ENCODE data around the gene ROGDI.

The ROGDI gene

DNA sequence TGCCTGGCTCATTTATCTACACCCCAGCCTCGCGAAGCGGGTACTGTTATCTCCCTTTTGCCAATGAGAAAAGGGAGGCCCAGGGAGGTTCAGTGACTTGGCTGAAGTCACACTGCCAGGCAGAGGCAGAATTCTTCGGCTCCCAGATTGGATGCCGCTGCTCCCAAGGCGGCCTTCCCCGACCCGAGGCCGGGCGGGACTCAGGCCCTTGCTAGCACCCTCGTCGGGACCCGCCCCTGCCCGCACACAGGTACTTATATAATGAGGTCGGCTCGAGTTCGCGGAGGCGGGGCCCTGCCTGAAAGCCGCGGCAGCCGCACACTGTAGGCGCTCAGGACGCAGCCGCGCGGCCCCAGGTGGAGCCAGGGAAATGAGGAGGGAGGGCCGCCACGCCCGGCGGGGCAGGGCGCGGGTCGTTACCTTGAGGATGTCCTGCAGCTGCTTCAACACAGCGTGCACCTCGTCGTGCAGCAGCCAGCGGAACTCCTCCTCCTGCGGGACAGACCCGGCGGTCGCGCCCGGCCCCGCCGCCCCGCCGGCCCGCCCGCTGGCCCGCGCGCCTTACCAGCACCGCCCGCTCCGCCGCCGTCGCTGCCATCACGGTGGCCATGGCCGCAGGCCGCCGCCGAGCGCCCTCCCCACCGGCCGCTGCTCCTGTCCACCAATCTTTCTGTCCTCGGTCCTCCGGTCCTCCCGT is at the start of gene ROGDI:
ROGDI (minus strand) TSS at position 672 of the 697 bp plus-strand sequence; CDS start at position 610, 62 bp downstream.
- peak within 1 kb of the TSS; percentile 31 for H3K27ac ChIP-seq (ENCODE audit: low read depth, low read length, poor library complexity, severe bottlenecking)
- peaks cover 12% of the 10 kb centered on the region for H3K36me3 ChIP-seq (ENCODE audit: insufficient read depth, low read length)
- H3K4me3 ChIP-seq (ENCODE audit: low read depth, low read length, poor library complexity, severe bottlenecking) = peak within 1 kb of the TSS; percentile 80
- no peaks in the 10 kb centered on the region for H4K20me1 ChIP-seq (ENCODE audit: insufficient read depth, low read length)
- no peak within 1 kb of the TSS for H2AFZ ChIP-seq (ENCODE audit: low read length)
- H3K79me2 ChIP-seq (ENCODE audit: insufficient read depth, low read length) = no peaks in the 10 kb centered on the region
- peak within 1 kb of the TSS; percentile 85 for H3K4me2 ChIP-seq (ENCODE audit: low read length)
- H3K9me2 ChIP-seq (ENCODE audit: low read depth, low read length) = no peaks in the 10 kb centered on the region
- TF ChIP-seq CTCF (IDR thresholded peaks at IDR 0.05; ENCODE audit: low read length) = no peak
- no peak for TF ChIP-seq EZH2 (IDR thresholded peaks at IDR 0.05; ENCODE audit: borderline replicate concordance, low read length)
- no peaks in the 10 kb centered on the region; the same call in 1 of the 2 replicates for H3K27me3 ChIP-seq (ENCODE audit: insufficient read depth, low read length)
- no peaks in the 10 kb centered on the region for H3K9me3 ChIP-seq (ENCODE audit: low read length)
- peak within 1 kb of the TSS; percentile 65 for H3K9ac ChIP-seq (ENCODE audit: low read length)
- no peaks in the 10 kb centered on the region for H3F3A ChIP-seq (ENCODE audit: insufficient read depth, low read length)
- H3K4me1 ChIP-seq (ENCODE audit: insufficient read depth, low read length, severe bottlenecking) = peaks cover 16% of the 10 kb centered on the region

DNA sequence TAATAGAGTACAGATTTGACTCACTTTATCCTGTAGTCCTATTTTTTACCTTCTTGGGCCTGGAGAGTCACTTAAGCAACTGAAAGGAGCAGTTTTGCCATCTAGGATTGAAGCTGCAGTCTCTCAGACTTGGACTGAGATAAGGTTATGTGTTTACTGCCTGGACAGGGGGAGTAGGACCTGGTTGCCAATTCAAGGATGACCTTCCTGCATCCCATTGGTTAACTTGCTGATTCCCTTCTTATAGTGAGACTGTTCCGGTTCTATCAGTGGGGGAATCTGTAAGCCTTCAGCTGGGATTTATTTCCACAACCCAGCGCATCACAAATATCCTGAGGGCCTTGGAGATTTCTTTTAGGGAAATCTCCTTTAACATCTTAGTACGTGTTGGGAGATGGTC is 47.8 kb upstream of the ROGDI start:
- Histone ChIP-seq H3K79me2 (ENCODE audit: insufficient read depth, low read length) (peaks cover 62% of the 10 kb centered on the region), H3K9me3 (ENCODE audit: low read length) (no peaks in the 10 kb centered on the region), H3K36me3 (ENCODE audit: insufficient read depth, low read length) (peaks cover 39% of the 10 kb centered on the region), H4K20me1 (ENCODE audit: insufficient read depth, low read length) (no peaks in the 10 kb centered on the region), H3K27me3 (ENCODE audit: insufficient read depth, low read length) (no peaks in the 10 kb centered on the region), H3K9ac (ENCODE audit: low read length) (peak overlapping the region; percentile 6; the same call in 1 of the 2 replicates), H3K4me1 (ENCODE audit: insufficient read depth, low read length, severe bottlenecking) (peaks cover 44% of the 10 kb centered on the region), H3K27ac (ENCODE audit: low read depth, low read length, poor library complexity, severe bottlenecking) (no peak overlapping the region), H3K9me2 (ENCODE audit: low read depth, low read length) (no peaks in the 10 kb centered on the region), H3K4me2 (ENCODE audit: low read length) (peak overlapping the region; percentile 86), H3K4me3 (ENCODE audit: low read depth, low read length, poor library complexity, severe bottlenecking) (peak overlapping the region; percentile 87), H3F3A (ENCODE audit: insufficient read depth, low read length) (no peaks in the 10 kb centered on the region), H2AFZ (ENCODE audit: low read length) (no peak overlapping the region)
- TF ChIP-seq CTCF (IDR thresholded peaks at IDR 0.05; ENCODE audit: low read length) (no peak), EZH2 (IDR thresholded peaks at IDR 0.05; ENCODE audit: borderline replicate concordance, low read length) (no peak)

- Histone ChIP-seq H3K4me1 (ENCODE audit: insufficient read depth, low read length, severe bottlenecking) (peaks cover 44% of the 10 kb centered on the region), H3K9me2 (ENCODE audit: low read depth, low read length) (no peaks in the 10 kb centered on the region), H3K27ac (ENCODE audit: low read depth, low read length, poor library complexity, severe bottlenecking) (peak overlapping the region; percentile 15), H2AFZ (ENCODE audit: low read length) (no peak overlapping the region), H3K9me3 (ENCODE audit: low read length) (no peaks in the 10 kb centered on the region), H3F3A (ENCODE audit: insufficient read depth, low read length) (no peaks in the 10 kb centered on the region), H3K4me2 (ENCODE audit: low read length) (peak overlapping the region; percentile 86), H3K36me3 (ENCODE audit: insufficient read depth, low read length) (peaks cover 39% of the 10 kb centered on the region), H3K27me3 (ENCODE audit: insufficient read depth, low read length) (no peaks in the 10 kb centered on the region), H3K79me2 (ENCODE audit: insufficient read depth, low read length) (peaks cover 67% of the 10 kb centered on the region), H4K20me1 (ENCODE audit: insufficient read depth, low read length) (no peaks in the 10 kb centered on the region), H3K4me3 (ENCODE audit: low read depth, low read length, poor library complexity, severe bottlenecking) (peak overlapping the region; percentile 87), H3K9ac (ENCODE audit: low read length) (peak overlapping the region; percentile 79)
- TF ChIP-seq EZH2 (IDR thresholded peaks at IDR 0.05; ENCODE audit: borderline replicate concordance, low read length) = no peak
- no peak for TF ChIP-seq CTCF (IDR thresholded peaks at IDR 0.05; ENCODE audit: low read length)
These were observed 45.5 kb upstream of the ROGDI start for GRCh38 chr16:4847774-4848587.
